Ovary (tissue), 9 donors: ENCODE measurements around the gene TMEM82. TPM values are rescaled to one million over a fixed set of nuclear protein-coding genes. Genes with fewer than 3 reads are reported as not detected.

ENCODE experiments used
- DNase-seq, 5 donors: peaks; one replicate each; pipeline ENCODE4 v3.0.0-alpha.2; 2019 to 2020
- H3K27ac ChIP-seq, 2 donors: fragments of 200-600 bp; one replicate each; pipeline versions ENCODE4 v1.5.1 to v1.8.0; 2019 to 2022
- H3K27me3 ChIP-seq: fragments of 200-600 bp; one replicate; pipeline ENCODE4 v1.8.0; 2022
- H3K36me3 ChIP-seq: fragments of 200-600 bp; sonication (generic); one replicate; pipeline ENCODE4 v1.5.1; 2019
- H3K4me1 ChIP-seq: one replicate; pipeline ENCODE4 v1.8.1; 2013; ENCODE audit warnings: mild to moderate bottlenecking, moderate library complexity; ENCODE audit not compliant: insufficient read depth
- H3K4me3 ChIP-seq: fragments of 200-600 bp; sonication (generic); one replicate; pipeline ENCODE4 v1.5.1; 2017
- H3K9me3 ChIP-seq, 2 donors: fragments of 200-600 bp in 1 of 2; sonication (generic) in 1 of 2; one replicate each; pipeline versions ENCODE4 v1.5.1 to v1.8.1; 2013 to 2019; ENCODE audit warnings: mild to moderate bottlenecking in 1 of 2, moderate library complexity in 1 of 2
- EP300 ChIP-seq: sonication (generic); formaldehyde crosslinking; IDR thresholded peaks from one replicate; pipeline ENCODE4 v1.6.1; 2017; ENCODE audit warnings: antibody characterized with exemption
- POLR2A ChIP-seq: fragments of 450-650 bp; IDR thresholded peaks from one replicate; pipeline ENCODE4 v1.6.1; 2017; ENCODE audit warnings: antibody characterized with exemption, mild to moderate bottlenecking, moderate library complexity
- WGBS, 3 donors: extraction: QIAGEN DNeasy Blood & Tissue Kit in 1 of 3; methylation state at CpG; one replicate each; pipeline versions ENCODE4 v1.1.5 to v1.1.7; 2013 to 2017; 5-methylcytosine and 5-hydroxymethylcytosine counted together
- intact Hi-C, 4 donors: fragments of 100-400 bp; cut with DNase I; formaldehyde crosslinking; loops; one replicate each; pipeline versions ENCODE4 v1.11.0 to v1.15.1; 2022 to 2023
- polyA plus RNA-seq, 2 donors: library from polyadenylated mRNA; stranded (reverse); fragments of 200-250 nt in 1 of 2; fragments of 350-450 nt in 1 of 2; fragmentation: Illumina TruSeq in 1 of 2; extraction: RNeasy Lipid Tissue Mini Kit (QIAGEN cat#74804) in 1 of 2; gene quantifications; one replicate each; pipeline ENCODE4 v1.2.3, GENCODE V29; 2013 to 2014
- total RNA-seq, 7 donors: library from RNA; depleted of rRNA in 2 of 7; stranded (reverse); fragments of >200 nt in 2 of 7; fragmentation: NEBNext Ultra II Directional in 3 of 7; extraction: Animal tissue kit (Norgen Biotek cat#: 25700) in 3 of 7; gene quantifications; one replicate each; pipeline versions ENCODE4 v1.1.0 to v1.2.4, GENCODE V29; 2016 to 2023
- TF ChIP-seq, protein P1 (sequence below), 3 donors: fragments of 450-650 bp in 2 of 3; fragments of 200-600 bp in 1 of 3; IDR thresholded peaks; one replicate each; pipeline versions ENCODE4 v1.5.1 to v1.8.0; 2016 to 2022; ENCODE audit warnings: antibody characterized with exemption in 3 of 3, mild to moderate bottlenecking in 1 of 3
- donor health status: DM: no; HTN: no; CAD: no; lungs with moderate emphysema.
- donor health status: DM: no; HTN: no; CAD: no.
- donor health status: Bipolar disorder and iron deficiency.
- donor health status: DM: yes; HTN: yes; CAD: no.
- donor health status: DM: no; HTN: no; CAD: no.
- donor health status: DM: yes; HTN: yes; CAD: no.

The TMEM82 gene
- total and polyA plus RNA-seq, 9 donors, result not detected

DNA sequence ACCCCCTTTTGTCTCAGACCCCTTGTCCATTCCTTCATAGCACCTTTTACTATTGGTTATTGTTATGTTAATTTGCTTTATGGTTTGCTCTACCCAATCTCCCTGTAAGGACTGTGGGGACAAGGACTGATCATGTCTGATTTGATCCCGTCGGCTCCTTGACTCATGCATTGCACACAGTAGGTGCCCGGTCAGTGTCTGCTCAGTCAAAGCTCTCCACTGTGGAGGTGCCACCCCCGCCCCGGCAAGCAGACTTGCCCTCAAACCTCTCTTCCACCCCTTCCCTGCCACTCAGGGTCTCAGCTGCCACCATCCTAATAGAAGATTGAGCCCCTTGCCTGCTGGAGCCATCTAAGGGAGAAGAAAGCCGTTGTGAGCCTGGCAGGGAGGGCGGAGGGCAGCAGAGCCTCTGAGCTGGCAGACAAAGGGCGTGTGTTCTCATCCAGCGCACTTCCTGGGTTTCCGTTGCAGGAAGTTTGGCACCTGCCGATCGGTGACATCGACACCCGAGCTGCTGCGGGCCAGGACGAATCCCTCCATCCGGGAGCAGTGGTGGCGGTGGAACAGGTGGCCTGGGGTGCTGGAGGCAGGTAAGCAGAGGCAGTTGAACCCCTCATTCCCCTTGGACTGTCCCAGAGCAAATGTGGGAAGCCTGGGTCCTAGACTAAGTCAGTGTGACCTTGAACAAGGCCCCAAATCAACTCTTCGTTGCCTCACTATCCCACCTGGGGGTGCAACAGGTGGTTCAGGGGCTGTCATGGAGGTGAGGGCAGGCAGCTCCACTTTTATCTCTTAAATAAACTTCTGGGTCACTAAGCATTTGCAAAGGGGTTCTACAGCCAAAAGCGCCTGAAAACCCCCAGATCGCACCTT lies 14.1 kb downstream of the TMEM82 start:
- intact Hi-C loops, result no loop called here
- no peaks in the 10 kb centered on the region for H3K9me3 ChIP-seq
- DNase-seq, result no peak
- H3K4me3 ChIP-seq, result no peak overlapping the region
- TF ChIP-seq EP300 (no peak), POLR2A (no peak)
- TF ChIP-seq, protein P1, sequence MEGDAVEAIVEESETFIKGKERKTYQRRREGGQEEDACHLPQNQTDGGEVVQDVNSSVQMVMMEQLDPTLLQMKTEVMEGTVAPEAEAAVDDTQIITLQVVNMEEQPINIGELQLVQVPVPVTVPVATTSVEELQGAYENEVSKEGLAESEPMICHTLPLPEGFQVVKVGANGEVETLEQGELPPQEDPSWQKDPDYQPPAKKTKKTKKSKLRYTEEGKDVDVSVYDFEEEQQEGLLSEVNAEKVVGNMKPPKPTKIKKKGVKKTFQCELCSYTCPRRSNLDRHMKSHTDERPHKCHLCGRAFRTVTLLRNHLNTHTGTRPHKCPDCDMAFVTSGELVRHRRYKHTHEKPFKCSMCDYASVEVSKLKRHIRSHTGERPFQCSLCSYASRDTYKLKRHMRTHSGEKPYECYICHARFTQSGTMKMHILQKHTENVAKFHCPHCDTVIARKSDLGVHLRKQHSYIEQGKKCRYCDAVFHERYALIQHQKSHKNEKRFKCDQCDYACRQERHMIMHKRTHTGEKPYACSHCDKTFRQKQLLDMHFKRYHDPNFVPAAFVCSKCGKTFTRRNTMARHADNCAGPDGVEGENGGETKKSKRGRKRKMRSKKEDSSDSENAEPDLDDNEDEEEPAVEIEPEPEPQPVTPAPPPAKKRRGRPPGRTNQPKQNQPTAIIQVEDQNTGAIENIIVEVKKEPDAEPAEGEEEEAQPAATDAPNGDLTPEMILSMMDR (IDR thresholded peaks at IDR 0.05), result no peak
- H3K27ac ChIP-seq, result no peak overlapping the region
- H3K27me3 ChIP-seq, result no peaks in the 10 kb centered on the region
- H3K4me1 ChIP-seq, result peaks cover 10% of the 10 kb centered on the region
- WGBS, 3 donors, result 77 to 86% (median 82%) methylated on average over 20 to 21 of the region's 21 CpGs
- no peaks in the 10 kb centered on the region for H3K36me3 ChIP-seq

DNA sequence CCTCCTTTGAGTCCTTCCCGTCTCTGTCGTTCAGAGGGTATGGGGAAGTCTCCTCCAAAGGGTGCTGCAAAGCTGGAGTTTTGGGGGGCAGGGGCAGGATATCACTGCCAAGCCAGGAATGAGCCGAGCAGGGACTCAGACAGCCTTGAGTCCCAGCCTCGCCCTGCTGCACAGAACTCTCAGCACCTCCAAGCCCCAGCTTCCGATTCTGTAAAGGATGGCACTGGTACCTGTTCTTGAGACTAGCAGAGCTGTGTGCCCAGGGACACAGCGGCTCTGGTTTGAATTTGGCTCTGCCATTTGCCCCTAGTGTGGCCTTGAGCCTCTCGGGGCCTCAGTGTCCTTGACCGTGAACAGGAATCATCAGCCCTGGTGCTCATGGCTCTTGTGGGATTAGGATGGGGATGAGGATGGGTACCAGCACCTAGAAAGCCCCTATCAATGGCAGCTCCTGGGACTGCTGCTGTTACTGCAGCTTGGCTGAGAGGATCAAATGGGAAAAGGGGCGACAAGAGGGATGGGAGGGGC lies 14.8 kb downstream of the TMEM82 start:
- no peak for DNase-seq
- no peaks in the 10 kb centered on the region for H3K27me3 ChIP-seq
- H3K9me3 ChIP-seq, result no peaks in the 10 kb centered on the region
- no peaks in the 10 kb centered on the region for H3K36me3 ChIP-seq
- WGBS, 3 donors, result 65 to 75% (median 72%) methylated on average over 9 of the region's 9 CpGs
- TF ChIP-seq EP300, result no peak
- no peak overlapping the region for H3K4me3 ChIP-seq
- peak overlapping the region; percentile 25 to 65 for H3K27ac ChIP-seq
- intact Hi-C loops, result no loop called here
- H3K4me1 ChIP-seq, result peaks cover 12% of the 10 kb centered on the region

DNA sequence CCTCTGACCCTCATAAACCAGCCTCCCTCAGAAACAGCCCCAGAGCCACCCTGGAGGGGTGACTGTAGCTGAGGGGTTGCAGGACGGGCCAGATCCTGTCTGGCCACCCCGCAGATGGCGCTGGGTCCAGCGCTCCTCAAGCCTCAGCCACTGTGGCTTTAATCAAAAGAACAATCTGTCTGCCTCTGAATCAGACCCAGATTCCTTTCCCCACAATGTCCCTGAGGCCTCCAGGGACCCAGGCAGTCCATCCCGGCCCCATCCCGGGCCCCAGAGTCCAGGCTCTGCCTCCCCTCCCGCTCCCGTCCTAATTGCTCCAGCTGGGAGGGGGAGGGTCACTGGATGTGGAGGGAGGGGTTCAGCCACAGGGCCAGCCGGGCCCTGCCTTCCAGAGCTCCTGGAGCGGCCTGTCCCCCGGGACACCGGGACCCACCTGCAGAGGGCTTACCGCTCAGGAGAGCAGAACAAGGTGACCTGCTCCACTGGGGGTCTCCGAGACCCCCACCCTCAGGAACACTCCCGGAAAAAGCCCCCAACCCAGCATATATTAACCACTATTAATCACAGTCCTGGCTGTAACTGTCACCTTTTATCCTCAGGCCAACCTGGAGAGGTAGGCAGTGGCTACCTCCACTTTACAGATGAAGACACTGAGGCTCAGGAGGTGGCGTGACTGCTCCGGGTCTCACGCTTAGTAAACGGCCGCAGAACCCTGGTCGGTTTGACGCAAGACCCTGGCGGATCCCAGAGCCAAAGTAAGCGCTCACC lies 15.5 kb downstream of the TMEM82 start:
- Histone ChIP-seq H3K9me3 (no peaks in the 10 kb centered on the region), H3K4me1 (peaks cover 12% of the 10 kb centered on the region), H3K4me3 (peak overlapping the region; percentile 59), H3K36me3 (no peaks in the 10 kb centered on the region), H3K27ac (peak overlapping the region; percentile 25 to 65), H3K27me3 (no peaks in the 10 kb centered on the region)
- peak in 2 of 5 donors; percentile 47 to 63 for DNase-seq
- 17 to 22% (median 19%) methylated on average over 24 of the region's 24 CpGs for WGBS, 3 donors
- intact Hi-C loops, result no loop called here
- TF ChIP-seq EP300 (no peak), POLR2A (no peak)
- TF ChIP-seq, protein P1 (IDR thresholded peaks at IDR 0.05), result no peak

DNA sequence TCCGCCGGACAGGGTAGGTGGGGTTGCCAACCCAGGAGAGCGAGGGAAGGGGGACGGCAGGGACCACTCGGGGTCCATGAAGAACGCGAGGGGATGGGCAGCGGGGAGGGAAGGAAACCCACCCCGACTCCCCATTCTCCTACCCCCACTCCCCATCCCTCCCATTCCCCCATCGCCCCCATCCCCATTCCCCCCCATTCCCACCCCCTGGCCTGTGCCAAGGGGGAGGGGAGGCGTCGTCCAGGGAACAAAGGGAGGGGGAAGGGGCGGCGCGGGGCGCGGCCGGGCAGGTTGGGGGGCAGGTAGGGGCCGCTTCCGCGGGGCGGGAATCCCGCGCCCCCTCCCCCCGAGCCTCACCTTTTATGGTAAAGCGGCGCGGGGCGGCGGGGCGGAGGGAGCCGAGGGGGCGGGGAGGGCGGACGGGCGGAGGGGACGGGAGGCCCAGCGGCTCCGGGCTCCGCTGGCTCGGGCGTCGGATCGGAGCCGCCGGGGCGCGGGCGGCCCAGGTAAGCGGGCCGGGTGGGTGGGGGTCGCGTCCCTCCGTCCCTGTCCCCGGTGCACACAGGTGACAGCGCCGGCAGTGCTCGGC lies 16.1 kb downstream of the TMEM82 start, which contains the start of gene FBLIM1:
Gene FBLIM1, plus strand, starts transcription at position 453 of the 589 bp plus-strand sequence. CDS start 6,189 bp downstream, outside the sequence.
- Histone ChIP-seq H3K27me3 (no peaks in the 10 kb centered on the region), H3K9me3 (no peaks in the 10 kb centered on the region), H3K4me1 (peaks cover 12% of the 10 kb centered on the region), H3K27ac (peak within 1 kb of the TSS; percentile 65 to 76), H3K36me3 (no peaks in the 10 kb centered on the region), H3K4me3 (peak within 1 kb of the TSS; percentile 59)
- intact Hi-C loops, result no loop called here
- WGBS, 3 donors, result 1 to 7% (median 2%) methylated on average over 14 to 58 of the region's 58 CpGs
- TF ChIP-seq, protein P1 (IDR thresholded peaks at IDR 0.05), result no peak
- TF ChIP-seq POLR2A (no peak), EP300 (no peak)
- peak in 4 of 5 donors; percentile 62 to 74 (median 71) for DNase-seq
